Stimulated activated CD8-positive, alpha-beta memory T cell treated with anti-CD3 and anti-CD28 coated beads, Interleukin-12 subunit alpha, Interleukin-12 subunit beta, amount 100 ng/mL, for 24 hours (primary cell): ENCODE data around the gene UROC1.
"Not testable (repeated sequence)": the region's sequence is repeated elsewhere in the genome, so short reads cannot be mapped to it uniquely, and the experiment has no call there.

ENCODE experiments used
- DNase-seq: peaks from one replicate; pipeline ENCODE4 v3.0.0-alpha.2; 2020; ENCODE audit errors: extremely low read depth

UROC1 gene

GRCh38 chr3:126546549-126547239 lies 29.1 kb upstream of the UROC1 start:
- no peak for DNase-seq

- no peak for DNase-seq
Measured at GRCh38 chr3:126546013-126546412, 28.4 kb upstream of the UROC1 start.

- no peak for DNase-seq
Measured at GRCh38 chr3:126545544-126545943, 28.0 kb upstream of the UROC1 start.

GRCh38 chr3:126544596-126545281 lies 27.2 kb upstream of the UROC1 start:
- DNase-seq, result no peak

- DNase-seq, result no peak
Measured at GRCh38 chr3:126543457-126544061, 26.0 kb upstream of the UROC1 start.

- DNase-seq, result no peak
Measured at GRCh38 chr3:126542340-126543241, 25.0 kb upstream of the UROC1 start.

- no peak for DNase-seq
Measured at GRCh38 chr3:126541628-126542339, 24.2 kb upstream of the UROC1 start.

- no peak for DNase-seq
Measured at GRCh38 chr3:126540951-126541627, 23.5 kb upstream of the UROC1 start.

GRCh38 chr3:126540342-126540849 lies 22.8 kb upstream of the UROC1 start:
- DNase-seq, result no peak

GRCh38 chr3:126539558-126540250 lies 22.1 kb upstream of the UROC1 start:
- DNase-seq, result no peak

- DNase-seq, result no peak
Measured at GRCh38 chr3:126538966-126539365, 21.4 kb upstream of the UROC1 start.

GRCh38 chr3:126538316-126538715 lies 20.7 kb upstream of the UROC1 start:
- no peak for DNase-seq

- no peak for DNase-seq
Measured at GRCh38 chr3:126537730-126538281, 20.2 kb upstream of the UROC1 start.

GRCh38 chr3:126537116-126537729 lies 19.6 kb upstream of the UROC1 start:
- no peak for DNase-seq

GRCh38 chr3:126536126-126536525 lies 18.6 kb upstream of the UROC1 start:
- DNase-seq, result no peak

- DNase-seq, result no peak
Measured at GRCh38 chr3:126535636-126536035, 18.1 kb upstream of the UROC1 start.

- DNase-seq, result not testable (repeated sequence)
Measured at GRCh38 chr3:126534716-126535115, 17.1 kb upstream of the UROC1 start.

GRCh38 chr3:126533506-126533905 lies 15.9 kb upstream of the UROC1 start:
- DNase-seq, result no peak

GRCh38 chr3:126531051-126531330 lies 13.4 kb upstream of the UROC1 start:
- no peak for DNase-seq
